Upper lobe of right lung (tissue), 1 donor: ENCODE data around the gene DEPP1. TPM values are rescaled to one million over a fixed set of nuclear protein-coding genes. Genes with fewer than 3 reads are reported as not detected.
A peak's percentile ranks its signal among the peaks of the same experiment; 100 is the strongest.
"Not testable (repeated sequence)": the region's sequence is repeated elsewhere in the genome, so short reads cannot be mapped to it uniquely, and the experiment has no call there.

Experiments
- ATAC-seq: fragments of 200-7000 bp; cut with Tn5 transposase; one replicate; pipeline ENCODE4 v1.9.1; 2020; ENCODE audit warnings: mild to moderate bottlenecking, moderate library complexity
- DNase-seq: peaks from one replicate; pipeline ENCODE4 v3.0.0-alpha.2; 2020
- H3K27ac ChIP-seq: fragments of 200-600 bp; one replicate; pipeline ENCODE4 v1.8.0; 2022
- H3K27me3 ChIP-seq: fragments of 200-600 bp; one replicate; pipeline ENCODE4 v1.8.0; 2022; ENCODE audit warnings: mild to moderate bottlenecking
- H3K36me3 ChIP-seq: fragments of 200-600 bp; one replicate; pipeline ENCODE4 v1.8.0; 2022
- H3K4me1 ChIP-seq: fragments of 200-600 bp; one replicate; pipeline ENCODE4 v1.8.0; 2022
- H3K4me3 ChIP-seq: fragments of 200-600 bp; one replicate; pipeline ENCODE4 v1.8.0; 2022; ENCODE audit warnings: mild to moderate bottlenecking
- H3K9me3 ChIP-seq: fragments of 200-600 bp; one replicate; pipeline ENCODE4 v1.8.0; 2022
- CTCF ChIP-seq: fragments of 200-600 bp; IDR thresholded peaks from one replicate; pipeline ENCODE4 v1.8.0; 2022; ENCODE audit warnings: antibody characterized with exemption
- intact Hi-C: fragments of 100-400 bp; cut with DNase I; formaldehyde crosslinking; loops from one replicate; pipeline ENCODE4 v1.11.0; 2022
- long read RNA-seq: library from polyadenylated mRNA; unstranded; transcript quantifications from one replicate; pipeline ENCODE4 v2.0.0, GENCODE V29; 2021
- total RNA-seq: library from RNA; stranded (reverse); fragmentation: NEBNext Ultra II Directional; extraction: Animal tissue kit (Norgen Biotek cat#: 25700); gene quantifications from one replicate; pipeline ENCODE4 v1.2.1, GENCODE V29; 2021
- donor health status: DM: no; HTN: yes; CAD: no; lungs with severe emphysema.

The DEPP1 gene
- total RNA-seq = 160 TPM
- long read RNA-seq, transcript DEPP1-201 (2 exons, 2,120 nt) = major isoform, 172 of 208 reads
- long read RNA-seq, partial matches to known transcripts = 0 of 208 reads
- long read RNA-seq, other reads (novel, unspliced or antisense) = 36 of 208 reads

GRCh38 chr10:44978570-44979280 lies at the start of gene DEPP1:
DEPP1 (minus strand) TSS chr10:44978809; CDS start chr10:44978030, 779 bp downstream.
- H3K27ac ChIP-seq = peak within 1 kb of the TSS; percentile 92
- DNase-seq (peak; percentile 94), ATAC-seq (peak; percentile 75)
- H3K27me3 ChIP-seq = no peaks in the 10 kb centered on the region
- peak within 1 kb of the TSS; percentile 73 for H3K4me3 ChIP-seq
- peaks cover 70% of the 10 kb centered on the region for H3K4me1 ChIP-seq
- peaks cover 16% of the 10 kb centered on the region for H3K36me3 ChIP-seq
- intact Hi-C loops = no loop called here
- no peak for TF ChIP-seq CTCF
- no peaks in the 10 kb centered on the region for H3K9me3 ChIP-seq

- H3K27me3 ChIP-seq = no peaks in the 10 kb centered on the region
- no peaks in the 10 kb centered on the region for H3K36me3 ChIP-seq
- no peaks in the 10 kb centered on the region for H3K4me1 ChIP-seq
- TF ChIP-seq CTCF = no peak
- H3K4me3 ChIP-seq = no peak overlapping the region
- intact Hi-C loops = no loop called here
- no peak for ATAC-seq
- DNase-seq = no peak
- no peaks in the 10 kb centered on the region for H3K9me3 ChIP-seq
- no peak overlapping the region for H3K27ac ChIP-seq
Observed at GRCh38 chr10:45023426-45023825, 44.8 kb upstream of the DEPP1 start.

GRCh38 chr10:45015590-45015989 lies 37.0 kb upstream of the DEPP1 start:
- intact Hi-C loops = no loop called here
- no peak overlapping the region for H3K4me3 ChIP-seq

GRCh38 chr10:45014557-45014956 lies 35.9 kb upstream of the DEPP1 start:
- DNase-seq, H3K27ac ChIP-seq, H3K9me3 ChIP-seq, ATAC-seq, H3K27me3 ChIP-seq, H3K4me1 ChIP-seq, intact Hi-C loops, H3K4me3 ChIP-seq, H3K36me3 ChIP-seq: not testable (repeated sequence)

More at GRCh38 chr10:45015590-45015989, 37.0 kb upstream of the DEPP1 start:
- H3K9me3 ChIP-seq = no peaks in the 10 kb centered on the region
- no peaks in the 10 kb centered on the region for H3K27me3 ChIP-seq
- H3K36me3 ChIP-seq = no peaks in the 10 kb centered on the region
- ATAC-seq (no peak), DNase-seq (no peak)
- H3K4me1 ChIP-seq = no peaks in the 10 kb centered on the region
- TF ChIP-seq CTCF = no peak
- no peak overlapping the region for H3K27ac ChIP-seq

- no peaks in the 10 kb centered on the region for H3K9me3 ChIP-seq
- H3K4me1 ChIP-seq = no peaks in the 10 kb centered on the region
- no peak overlapping the region for H3K4me3 ChIP-seq
- no peak for DNase-seq
- peaks cover 18% of the 10 kb centered on the region for H3K36me3 ChIP-seq
- TF ChIP-seq CTCF = peak; percentile 79
- ATAC-seq = peak; percentile 99
- intact Hi-C loops = no loop called here
- H3K27ac ChIP-seq = no peak overlapping the region
- H3K27me3 ChIP-seq = no peaks in the 10 kb centered on the region
Observed at GRCh38 chr10:45008524-45009161, 30.0 kb upstream of the DEPP1 start.
